B cell (primary cell): ENCODE results near the gene LARGE2. TPM values are rescaled to one million over a fixed set of nuclear protein-coding genes. Genes with fewer than 3 reads are reported as not detected.

Experiments
- ATAC-seq: fragments of 200-7000 bp; cut with Tn5 transposase; one replicate; pipeline ENCODE4 v1.10.0; 2021; ENCODE audit warnings: low read depth, mild to moderate bottlenecking, moderate number of reproducible peaks, moderate library complexity
- CTCF ChIA-PET: fragments of 350-600 bp; sonication (Branson Sonifier 250); formaldehyde crosslinking; loops from one replicate; lab custom pipeline; 2021; ENCODE audit warnings: antibody characterized with exemption, inconsistent platforms; lab: Charles Lee
- POLR2A ChIA-PET: fragments of 350-600 bp; sonication (Branson Sonifier 250); formaldehyde crosslinking; loops from one replicate; lab custom pipeline; 2021; ENCODE audit warnings: antibody characterized with exemption; lab: Charles Lee
- DNase-seq: peaks from one replicate; pipeline ENCODE4 v3.0.0; 2013
- H2AFZ ChIP-seq: 2 replicates; pipeline ENCODE4 v1.6.1; 2012; ENCODE audit warnings: mild to moderate bottlenecking, low read depth, low read length; ENCODE audit not compliant: insufficient read depth, poor library complexity, severe bottlenecking
- H3K27ac ChIP-seq, 2 donors: 1 replicate in 1 of 2; 2 replicates in 1 of 2; pipeline ENCODE4 v1.5.1; 2012 to 2013; ENCODE audit warnings: low read length in 2 of 2, mild to moderate bottlenecking in 2 of 2, moderate library complexity in 1 of 2
- H3K27me3 ChIP-seq, 4 experiments: fragments of 200-600 bp in 1 of 4; sonication (generic) in 1 of 4; replicated peaks in 1 of 4; 1 replicate in 2 of 4; 2 replicates in 2 of 4; pipeline versions ENCODE4 v1.6.1 to v1.7.0; 2013 to 2016; ENCODE audit warnings: low read length in 3 of 4, mild to moderate bottlenecking in 2 of 4, mixed read lengths in 1 of 4, moderate library complexity in 1 of 4; ENCODE audit not compliant: insufficient read depth in 4 of 4, control insufficient read depth in 3 of 4; ENCODE audit errors: control extremely low read depth in 1 of 4
- H3K36me3 ChIP-seq, 2 experiments: replicated peaks in 1 of 2; 1 replicate in 1 of 2; 2 replicates in 1 of 2; pipeline versions ENCODE4 v1.6.1 to v1.7.1; 2013; ENCODE audit warnings: low read length in 1 of 2; ENCODE audit not compliant: insufficient read depth in 2 of 2, control insufficient read depth in 1 of 2; ENCODE audit errors: control extremely low read depth in 1 of 2, extremely low read depth in 1 of 2
- H3K4me1 ChIP-seq, 2 donors: fragments of 200-600 bp in 1 of 2; sonication (generic) in 1 of 2; 1 replicate in 1 of 2; 2 replicates in 1 of 2; pipeline versions ENCODE4 v1.5.1 to v1.6.1; 2013 to 2017; ENCODE audit warnings: low read length in 2 of 2; ENCODE audit not compliant: control insufficient read depth in 2 of 2, insufficient read depth in 2 of 2
- H3K4me2 ChIP-seq: replicated peaks from 2 replicates; pipeline ENCODE3; 2012; ENCODE audit warnings: mild to moderate bottlenecking, low read depth, low read length; ENCODE audit not compliant: poor library complexity, severe bottlenecking
- H3K4me3 ChIP-seq, 5 experiments: fragments of 200-600 bp in 1 of 5; sonication (generic) in 1 of 5; 1 replicate in 3 of 5; 2 replicates in 2 of 5; pipeline versions ENCODE4 v1.5.1 to v1.7.0; 2011 to 2016; ENCODE audit warnings: low read length in 4 of 5, mild to moderate bottlenecking in 4 of 5, low read depth in 2 of 5, control low read depth in 1 of 5, moderate library complexity in 1 of 5; ENCODE audit not compliant: insufficient read depth in 1 of 5; ENCODE audit errors: control extremely low read depth in 1 of 5, extremely low read depth in 1 of 5
- H3K79me2 ChIP-seq: fragments of 200-600 bp; sonication (generic); one replicate; pipeline ENCODE4 v1.6.0; 2016; ENCODE audit warnings: low read length; ENCODE audit not compliant: control insufficient read depth, insufficient read depth
- H3K9ac ChIP-seq: fragments of 200-600 bp; sonication (generic); 2 replicates; pipeline ENCODE4 v1.6.1; 2017; ENCODE audit warnings: mild to moderate bottlenecking, low read length, moderate library complexity
- H3K9me3 ChIP-seq, 3 donors: one replicate each; pipeline versions ENCODE4 v1.6.1 to v1.7.1; 2013; ENCODE audit warnings: low read length in 2 of 3; ENCODE audit not compliant: control insufficient read depth in 2 of 3, insufficient read depth in 1 of 3; ENCODE audit errors: control extremely low read depth in 1 of 3
- H4K20me1 ChIP-seq: 2 replicates; pipeline ENCODE4 v1.6.0; 2012; ENCODE audit warnings: mild to moderate bottlenecking, low read length; ENCODE audit not compliant: insufficient read depth, control insufficient read depth, poor library complexity, severe bottlenecking
- H3K27ac Mint-ChIP-seq: one replicate; pipeline ENCODE4 v1.8.0; 2021; ENCODE audit warnings: mixed read lengths
- H3K27me3 Mint-ChIP-seq: one replicate; pipeline ENCODE4 v1.8.0; 2021; ENCODE audit warnings: mixed read lengths
- H3K4me1 Mint-ChIP-seq: one replicate; pipeline ENCODE4 v1.8.0; 2021; ENCODE audit warnings: mixed read lengths
- H3K4me3 Mint-ChIP-seq: one replicate; pipeline ENCODE4 v1.8.0; 2021; ENCODE audit warnings: mixed read lengths
- H3K9me3 Mint-ChIP-seq: one replicate; pipeline ENCODE4 v1.8.0; 2022; ENCODE audit warnings: mixed read lengths; ENCODE audit not compliant: insufficient read depth
- CTCF ChIP-seq: fragments of 200-600 bp; IDR thresholded peaks from one replicate; pipeline ENCODE4 v1.8.0; 2022; ENCODE audit warnings: antibody characterized with exemption, mild to moderate bottlenecking
- EZH2 ChIP-seq: IDR thresholded peaks from 2 replicates; pipeline ENCODE4 v1.6.1; 2012; ENCODE audit warnings: borderline replicate concordance, low read depth, mild to moderate bottlenecking, moderate library complexity, low read length; ENCODE audit not compliant: insufficient read depth, poor library complexity, severe bottlenecking
- WGBS: methylation state at CpG from one replicate; pipeline ENCODE4 v1.1.5; 2013; ENCODE audit warnings: missing lambda C conversion rate; ENCODE audit not compliant: insufficient coverage; 5-methylcytosine and 5-hydroxymethylcytosine counted together
- intact Hi-C: fragments of 100-400 bp; cut with micrococcal nuclease; formaldehyde crosslinking; loops from one replicate; pipeline ENCODE4 v1.10.0; 2022
- polyA plus RNA-seq: library from polyadenylated mRNA; depleted of rRNA; stranded (reverse); fragments of >200 nt; gene quantifications from 2 replicates; pipeline ENCODE4 v1.2.3, GENCODE V29; 2012
- total RNA-seq, 2 donors: library from RNA; stranded (reverse); fragments of 120-200 nt in 1 of 2; gene quantifications; 1 replicate in 1 of 2; 2 replicates in 1 of 2; pipeline versions ENCODE4 v1.2.3 to v1.2.4, GENCODE V29; 2013 to 2022

Gene LARGE2
- total and polyA plus RNA-seq, 2 donors (not counting 1 experiment from before 2014, with no cell fraction given) = 109 to 264 TPM

GRCh38 chr11:45960387-45961095 lies 38.1 kb downstream of the LARGE2 start:
- H3K9me3 Mint-ChIP-seq = no peaks in the 10 kb centered on the region
- no peaks in the 10 kb centered on the region for H3K27me3 ChIP-seq
- H3K79me2 ChIP-seq = no peaks in the 10 kb centered on the region
- H3K27me3 Mint-ChIP-seq = no peaks in the 10 kb centered on the region
- H3K27ac Mint-ChIP-seq = no peak overlapping the region
- TF ChIP-seq CTCF (no peak), EZH2 (no peak)
- ChIA-PET CTCF (no interaction called here), POLR2A (no interaction called here)
- no peak overlapping the region for H3K4me3 Mint-ChIP-seq
- peaks cover 0 to 5% (median 0%) of the 10 kb centered on the region in 3 donors for H3K9me3 ChIP-seq
- H4K20me1 ChIP-seq = no peaks in the 10 kb centered on the region
- no peak for DNase-seq
- no CpG with 5 or more reads among the region's 4 CpGs for WGBS
- intact Hi-C loops = no loop called here
- no peak overlapping the region for H3K9ac ChIP-seq
- peaks cover 5 to 6% of the 10 kb centered on the region in 2 donors for H3K4me1 ChIP-seq
- peaks cover 14 to 24% of the 10 kb centered on the region in 2 experiments for H3K36me3 ChIP-seq
- ATAC-seq = no peak
- H2AFZ ChIP-seq = no peak overlapping the region
- no peak overlapping the region for H3K4me2 ChIP-seq
- no peak overlapping the region for H3K4me3 ChIP-seq
- H3K4me1 Mint-ChIP-seq = no peaks in the 10 kb centered on the region
- no peak overlapping the region for H3K27ac ChIP-seq

GRCh38 chr11:45961751-45962240 lies 39.3 kb downstream of the LARGE2 start:
- no peak overlapping the region for H3K27ac ChIP-seq
- H4K20me1 ChIP-seq = no peaks in the 10 kb centered on the region
- no peak overlapping the region for H3K9ac ChIP-seq
- no peak overlapping the region for H3K4me3 Mint-ChIP-seq
- H3K36me3 ChIP-seq = peaks cover 14 to 18% of the 10 kb centered on the region in 2 experiments
- no peak overlapping the region for H3K4me3 ChIP-seq
- H3K4me2 ChIP-seq = no peak overlapping the region
- DNase-seq = no peak
- H3K79me2 ChIP-seq = no peaks in the 10 kb centered on the region
- POLR2A ChIA-PET = no interaction called here
- no peaks in the 10 kb centered on the region for H3K4me1 Mint-ChIP-seq
- no peak for ATAC-seq
- H3K9me3 Mint-ChIP-seq = no peaks in the 10 kb centered on the region
- peaks cover 0 to 5% (median 0%) of the 10 kb centered on the region in 3 donors for H3K9me3 ChIP-seq
- WGBS = no CpG with 5 or more reads among the region's 7 CpGs
- intact Hi-C loops = no loop called here
- no peaks in the 10 kb centered on the region for H3K27me3 ChIP-seq
- H3K4me1 ChIP-seq = peaks cover 5 to 6% of the 10 kb centered on the region in 2 donors
- H3K27ac Mint-ChIP-seq = no peak overlapping the region
- TF ChIP-seq CTCF = no peak
- CTCF ChIA-PET = interaction anchor here (1.0 to 6.2 kb wide), 2 partner anchors 18 to 41 kb away, joined by 3 to 58 read pairs; partner anchors contain the start of genes LARGE2 and PEX16
- no peaks in the 10 kb centered on the region for H3K27me3 Mint-ChIP-seq
- no peak overlapping the region for H2AFZ ChIP-seq
